Hepatocyte (in vitro differentiated cells): Measurements from ENCODE around the gene WDR41.

Source experiments
- CTCF ChIP-seq: fragments of 200-600 bp; sonication (generic); IDR thresholded peaks from 2 replicates; pipeline ENCODE4 v1.5.1; 2016; ENCODE audit warnings: antibody characterized with exemption, mild to moderate bottlenecking; ENCODE audit not compliant: poor library complexity
- EZH2 ChIP-seq: fragments of 200-600 bp; sonication (generic); IDR thresholded peaks from 2 replicates; pipeline ENCODE4 v1.6.1; 2016; ENCODE audit warnings: antibody characterized with exemption, mild to moderate bottlenecking, borderline replicate concordance
- EZH2phosphoT487 ChIP-seq: fragments of 200-600 bp; sonication (generic); IDR thresholded peaks from one replicate; pipeline ENCODE4 v1.6.1; 2018; ENCODE audit warnings: antibody characterized with exemption, mild to moderate bottlenecking, low read depth, moderate library complexity; ENCODE audit not compliant: unreplicated experiment, severe bottlenecking

- TF ChIP-seq CTCF (no peak), EZH2phosphoT487 (no peak), EZH2 (no peak)
These were observed 21.2 kb upstream of the WDR41 start for GRCh38 chr5:77513321-77513720.
